SU-DHL-6 (cell line): ENCODE results near the gene IFI27L1.

Source experiments
- H2AFZ ChIP-seq: fragments of 200-600 bp; sonication (generic); 2 replicates; pipeline ENCODE4 v1.6.1; 2014; ENCODE audit warnings: low read depth, mild to moderate bottlenecking, moderate library complexity, mixed read lengths, antibody characterized with exemption, low read length; ENCODE audit not compliant: severe bottlenecking
- H3F3A ChIP-seq: fragments of 200-600 bp; shearing (Covaris generic); 2 replicates; pipeline ENCODE4 v1.6.0; 2016; ENCODE audit warnings: antibody characterized with exemption, mild to moderate bottlenecking; ENCODE audit not compliant: insufficient read depth
- H3K27ac ChIP-seq: fragments of 200-600 bp; sonication (generic); 2 replicates; pipeline ENCODE4 v1.5.1; 2016; ENCODE audit warnings: low read depth, mild to moderate bottlenecking, low read length, moderate library complexity, mixed read lengths
- H3K27me3 ChIP-seq: fragments of 200-600 bp; sonication (generic), shearing (Covaris generic); 2 replicates; pipeline ENCODE4 v1.6.0; 2014; ENCODE audit warnings: mild to moderate bottlenecking, low read length
- H3K36me3 ChIP-seq: fragments of 200-600 bp; sonication (generic); 2 replicates; pipeline ENCODE4 v1.6.1; 2014; ENCODE audit warnings: mild to moderate bottlenecking, low read length, mixed read lengths
- H3K4me2 ChIP-seq: fragments of 300-600, 200-600 bp; shearing (Covaris generic), sonication (generic); 2 replicates; pipeline ENCODE4 v1.6.0; 2014; ENCODE audit warnings: low read length, low read depth, mild to moderate bottlenecking; ENCODE audit not compliant: poor library complexity, severe bottlenecking
- H3K4me3 ChIP-seq: fragments of 200-600 bp; sonication (generic); 2 replicates; pipeline ENCODE4 v1.5.1; 2014; ENCODE audit warnings: antibody characterized with exemption, low read length, mild to moderate bottlenecking, mixed read lengths; ENCODE audit not compliant: insufficient read depth, poor library complexity, severe bottlenecking
- H3K79me2 ChIP-seq: fragments of 200-600 bp; sonication (generic); 2 replicates; pipeline ENCODE4 v1.6.1; 2014; ENCODE audit warnings: mild to moderate bottlenecking, low read length, moderate library complexity; ENCODE audit not compliant: insufficient read depth
- H3K9ac ChIP-seq: fragments of 200-600 bp; sonication (generic); 2 replicates; pipeline ENCODE4 v1.7.0; 2014; ENCODE audit warnings: mild to moderate bottlenecking, low read length
- H3K9me2 ChIP-seq: fragments of 200-600 bp; sonication (generic); replicated peaks from 2 replicates; pipeline ENCODE4 v1.6.1; 2014; ENCODE audit warnings: low read length; ENCODE audit not compliant: insufficient read depth
- H3K9me3 ChIP-seq: fragments of 200-600 bp; sonication (generic); 2 replicates; pipeline ENCODE4 v1.6.1; 2014; ENCODE audit warnings: low read length, mixed read lengths; ENCODE audit not compliant: insufficient read depth
- H4K20me1 ChIP-seq: fragments of 200-600 bp; sonication (generic); 2 replicates; pipeline ENCODE4 v1.6.1; 2014; ENCODE audit warnings: low read depth, mild to moderate bottlenecking, antibody characterized with exemption, low read length, moderate library complexity, mixed read lengths
- CTCF ChIP-seq: fragments of 200-600 bp; sonication (generic); IDR thresholded peaks from one replicate; pipeline ENCODE4 v1.5.1; 2017; ENCODE audit warnings: antibody characterized with exemption, mild to moderate bottlenecking, low read length, moderate library complexity; ENCODE audit not compliant: insufficient read depth, poor library complexity, severe bottlenecking
- EZH2phosphoT487 ChIP-seq: fragments of 200-600 bp; sonication (generic), shearing (Covaris generic); conservative IDR thresholded peaks from 2 replicates; pipeline ENCODE4 v1.6.1; 2018; ENCODE audit warnings: mild to moderate bottlenecking, antibody characterized with exemption, low read length, moderate library complexity, mixed read lengths

The IFI27L1 gene

GRCh38 chr14:94087891-94088290 lies 6.8 kb downstream of the IFI27L1 start:
- TF ChIP-seq CTCF (no peak), EZH2phosphoT487 (no peak)
- Histone ChIP-seq H3K9me3 (no peaks in the 10 kb centered on the region), H2AFZ (no peak overlapping the region), H3F3A (no peaks in the 10 kb centered on the region), H3K27me3 (no peaks in the 10 kb centered on the region), H3K9ac (no peak overlapping the region), H3K27ac (no peak overlapping the region), H3K79me2 (no peaks in the 10 kb centered on the region), H4K20me1 (no peaks in the 10 kb centered on the region), H3K36me3 (no peaks in the 10 kb centered on the region), H3K4me2 (no peak overlapping the region), H3K4me3 (no peak overlapping the region), H3K9me2 (no peaks in the 10 kb centered on the region)

- Histone ChIP-seq H3K4me2 (no peak overlapping the region), H3K4me3 (no peak overlapping the region), H3K27ac (no peak overlapping the region), H3K9ac (no peak overlapping the region), H3K9me3 (no peaks in the 10 kb centered on the region), H4K20me1 (no peaks in the 10 kb centered on the region), H3K9me2 (no peaks in the 10 kb centered on the region), H3K27me3 (no peaks in the 10 kb centered on the region), H3K79me2 (no peaks in the 10 kb centered on the region), H3K36me3 (no peaks in the 10 kb centered on the region), H2AFZ (no peak overlapping the region), H3F3A (no peaks in the 10 kb centered on the region)
- TF ChIP-seq EZH2phosphoT487, result no peak
- no peak for TF ChIP-seq CTCF
These were observed 7.4 kb downstream of the IFI27L1 start for GRCh38 chr14:94088516-94088915.

GRCh38 chr14:94089479-94089878 lies 8.4 kb downstream of the IFI27L1 start:
- no peak overlapping the region for H3K4me2 ChIP-seq
- H3K79me2 ChIP-seq, result no peaks in the 10 kb centered on the region
- no peaks in the 10 kb centered on the region for H3F3A ChIP-seq
- H3K9ac ChIP-seq, result no peak overlapping the region
- H3K9me2 ChIP-seq, result no peaks in the 10 kb centered on the region
- no peaks in the 10 kb centered on the region for H3K9me3 ChIP-seq
- no peaks in the 10 kb centered on the region for H3K27me3 ChIP-seq
- H3K4me3 ChIP-seq, result no peak overlapping the region
- no peak overlapping the region for H2AFZ ChIP-seq
- H3K27ac ChIP-seq, result no peak overlapping the region
- TF ChIP-seq CTCF (no peak), EZH2phosphoT487 (no peak)
- no peaks in the 10 kb centered on the region for H4K20me1 ChIP-seq
- H3K36me3 ChIP-seq, result no peaks in the 10 kb centered on the region
